Activated effector memory CD4-positive, alpha-beta T cell treated with Interleukin-2 at 50 U/mL for 16 hours (primary cell): ENCODE measurements around the gene STXBP1.

Experiments
- DNase-seq: peaks from one replicate; pipeline ENCODE4 v3.0.0-alpha.2; 2020

STXBP1 gene

GRCh38 chr9:127626752-127627493, 14.8 kb downstream of the STXBP1 start:
- DNase-seq, result no peak

GRCh38 chr9:127627494-127627855, 15.4 kb downstream of the STXBP1 start:
- DNase-seq, result no peak

DNA sequence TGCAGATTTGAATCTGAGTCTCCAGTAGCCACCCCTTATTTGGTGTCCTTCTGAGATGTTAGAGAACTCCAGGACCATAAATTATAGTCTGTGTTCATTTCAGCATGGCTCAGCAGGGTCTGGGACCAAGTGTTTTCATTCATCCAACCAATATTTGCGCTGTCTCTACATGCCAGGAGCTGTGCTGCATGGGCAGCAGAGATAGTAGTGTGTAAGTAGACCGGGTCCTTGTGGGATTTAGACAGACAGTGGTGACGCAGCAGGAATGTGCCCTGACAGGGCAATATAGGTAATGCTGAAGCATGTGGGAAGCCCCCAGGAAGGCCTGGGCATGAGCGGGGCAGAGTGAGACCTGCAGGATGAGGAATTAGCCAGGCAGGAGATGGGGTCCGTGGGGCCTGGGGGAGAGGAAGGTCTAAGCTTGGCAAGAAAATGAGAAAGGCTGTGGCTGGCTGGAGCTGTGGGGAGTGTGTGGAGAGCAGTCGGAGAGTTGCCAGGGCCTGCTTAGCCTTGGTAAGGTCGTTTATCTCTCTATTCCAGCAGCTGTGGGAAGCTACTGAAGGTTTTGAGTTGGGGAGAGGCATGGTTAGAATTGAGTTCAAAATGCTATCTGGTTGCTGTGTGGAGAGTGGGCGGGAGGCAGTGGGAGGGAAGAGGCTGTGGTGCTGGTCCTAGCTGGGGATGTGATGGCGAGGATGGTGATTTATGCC, 16.8 kb downstream of the STXBP1 start:
- no peak for DNase-seq

DNA sequence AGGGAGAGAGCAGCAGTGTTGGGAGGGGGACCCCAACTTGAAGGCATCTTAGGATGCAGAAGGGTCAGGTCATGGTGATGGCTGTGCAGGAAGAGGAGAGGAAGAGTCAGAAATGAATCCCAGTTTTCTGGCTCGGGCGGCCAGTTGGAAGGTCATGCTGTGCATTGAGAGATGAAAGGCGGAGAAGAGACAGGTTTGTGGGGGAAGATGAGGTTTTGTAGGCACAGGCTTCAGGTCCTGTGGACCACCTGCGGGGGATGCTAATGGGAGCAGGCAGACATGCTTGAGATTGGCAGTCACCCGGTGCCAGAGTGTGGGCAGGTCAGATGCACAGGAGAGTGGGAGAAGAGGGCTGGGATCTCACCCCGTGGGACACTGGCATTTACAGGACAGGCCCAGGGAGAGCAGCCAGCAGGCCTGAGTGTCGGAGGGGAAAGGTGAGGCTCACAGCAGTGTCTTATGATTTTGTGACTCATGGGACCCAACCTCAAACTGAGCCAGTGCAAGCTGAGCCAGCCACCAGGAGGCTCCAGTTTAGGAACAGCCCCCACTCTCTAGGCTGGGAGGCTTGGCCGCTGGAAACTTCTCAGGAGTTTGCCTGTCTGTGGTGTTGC, 17.5 kb downstream of the STXBP1 start:
- DNase-seq, result no peak

DNA sequence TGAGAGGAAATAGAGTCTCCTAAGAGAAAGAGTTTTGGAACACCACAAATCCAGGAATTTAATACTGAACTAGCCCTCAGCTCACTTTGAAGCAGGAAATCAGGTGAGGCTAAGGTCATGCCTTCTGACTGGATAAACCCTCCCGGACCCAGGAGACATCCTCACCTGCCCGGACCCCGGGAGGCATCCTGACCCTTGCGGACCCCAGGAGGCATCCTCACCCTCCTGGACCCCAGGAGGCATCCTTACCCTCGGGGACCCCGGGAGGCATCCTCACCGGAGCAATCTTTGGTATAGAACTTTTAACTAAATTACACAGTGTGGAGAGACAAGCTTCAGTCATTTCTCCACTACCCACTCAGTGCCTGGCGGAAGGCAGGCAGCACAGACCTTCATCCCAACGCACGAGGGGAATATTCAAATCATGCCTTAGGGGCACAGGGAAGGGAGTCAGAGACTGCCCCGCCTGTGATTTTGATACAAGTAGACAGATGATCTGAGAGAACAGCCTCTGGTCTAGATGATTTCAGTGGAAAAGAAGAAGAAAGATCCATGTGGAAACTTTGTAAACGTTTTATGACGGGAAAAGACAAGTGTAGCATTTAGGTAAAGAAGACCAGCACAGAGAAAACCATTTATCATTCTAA, 21.3 kb downstream of the STXBP1 start:
- DNase-seq, result no peak

DNA sequence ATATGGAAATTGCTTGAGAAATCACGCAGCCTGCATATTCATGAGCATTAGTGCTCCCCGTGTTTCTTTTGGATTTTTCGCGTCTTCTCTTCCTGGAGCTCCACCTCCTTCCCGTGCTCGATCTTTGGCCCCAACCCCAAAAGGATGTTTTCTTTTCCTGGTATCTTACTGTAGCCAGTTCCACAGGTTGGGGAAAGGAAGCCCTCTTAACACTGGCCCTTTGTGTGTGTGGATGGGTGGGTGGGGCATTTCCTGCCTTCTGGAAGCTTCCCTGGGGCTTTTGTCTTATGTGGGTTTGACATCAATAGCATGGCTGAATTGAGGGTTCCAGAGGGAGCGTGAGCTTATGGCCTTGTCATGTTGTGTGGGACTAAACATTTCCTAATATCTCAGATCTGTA, 21.9 kb downstream of the STXBP1 start:
- DNase-seq, result no peak

DNA sequence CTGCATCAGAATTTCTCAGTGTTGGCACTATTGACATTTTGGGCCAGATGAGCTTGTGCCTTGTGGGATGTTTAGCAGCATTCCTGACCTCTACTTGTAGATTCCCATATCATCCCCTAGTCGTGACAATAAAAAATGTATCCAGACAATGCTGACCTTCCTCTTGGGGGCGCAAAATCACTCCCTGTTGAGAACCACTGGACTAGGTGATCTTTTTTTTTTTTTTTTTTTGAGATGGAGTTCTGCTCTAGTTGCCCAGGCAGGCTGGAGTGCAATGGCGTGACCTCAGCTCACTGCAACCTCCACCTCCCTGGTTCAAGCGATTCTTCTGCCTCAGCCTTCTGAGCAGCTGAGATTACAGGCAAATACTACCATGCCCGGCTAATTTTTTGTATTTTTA, 22.6 kb downstream of the STXBP1 start:
- no peak for DNase-seq

DNA sequence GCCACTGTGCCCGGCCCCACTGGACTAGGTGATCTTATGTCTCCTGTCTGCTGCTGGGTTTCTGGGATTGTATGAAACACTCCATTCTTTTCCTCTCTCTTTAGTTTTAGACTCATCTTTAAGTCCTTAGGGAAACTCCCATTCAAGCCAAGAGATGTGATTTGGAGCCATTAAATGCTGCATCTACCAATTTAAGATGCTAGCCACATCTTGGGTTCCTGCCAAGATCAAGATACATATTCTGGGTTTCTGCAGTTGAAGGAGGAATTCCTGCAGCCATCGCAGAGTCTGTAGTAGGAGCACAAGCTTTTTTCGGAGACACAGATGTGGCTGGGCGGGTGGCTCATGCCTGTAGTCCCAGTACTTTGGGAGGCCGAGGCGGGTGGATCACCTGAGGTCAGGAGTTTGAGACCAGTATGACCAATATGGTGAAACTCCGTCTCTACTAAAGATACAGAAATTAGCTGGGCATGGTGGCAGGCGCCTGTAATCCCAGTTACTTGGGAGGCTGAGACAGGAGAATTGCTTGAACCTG, 23.2 kb downstream of the STXBP1 start:
- DNase-seq, result no peak

- DNase-seq, result no peak
Observed at GRCh38 chr9:127637322-127637847, 25.3 kb downstream of the STXBP1 start.

DNA sequence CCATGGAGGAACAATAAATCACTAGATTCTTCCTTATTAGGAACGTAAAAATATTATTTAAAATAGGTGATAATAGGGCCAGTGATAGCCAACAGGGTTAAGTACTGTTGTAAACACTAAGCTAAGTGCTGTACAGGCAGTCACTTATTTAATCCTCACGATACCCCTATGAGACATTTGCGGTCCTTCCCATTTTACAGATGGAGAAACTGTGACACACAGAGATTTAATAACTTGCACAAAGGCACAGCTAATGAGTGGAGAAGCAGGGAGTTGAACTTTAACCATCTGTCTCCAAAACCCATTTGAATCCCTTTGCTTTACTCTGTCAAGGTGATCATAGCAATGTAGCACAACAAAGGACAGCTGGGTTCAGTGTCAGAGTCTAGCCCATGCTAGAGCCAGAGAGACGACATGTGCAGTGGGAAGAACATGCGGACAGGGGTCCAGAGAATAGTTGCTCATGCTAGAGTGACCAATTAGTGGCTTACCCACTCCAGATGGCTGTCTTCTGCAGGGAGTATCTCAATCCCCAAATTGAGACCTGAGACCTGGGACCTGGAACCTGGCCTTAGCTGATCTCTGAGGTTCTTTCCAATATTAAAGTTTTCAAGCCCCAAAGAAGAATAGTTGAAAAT, 28.9 kb downstream of the STXBP1 start:
- no peak for DNase-seq

- no peak for DNase-seq
Observed at GRCh38 chr9:127642082-127642740, 30.1 kb downstream of the STXBP1 start.

DNA sequence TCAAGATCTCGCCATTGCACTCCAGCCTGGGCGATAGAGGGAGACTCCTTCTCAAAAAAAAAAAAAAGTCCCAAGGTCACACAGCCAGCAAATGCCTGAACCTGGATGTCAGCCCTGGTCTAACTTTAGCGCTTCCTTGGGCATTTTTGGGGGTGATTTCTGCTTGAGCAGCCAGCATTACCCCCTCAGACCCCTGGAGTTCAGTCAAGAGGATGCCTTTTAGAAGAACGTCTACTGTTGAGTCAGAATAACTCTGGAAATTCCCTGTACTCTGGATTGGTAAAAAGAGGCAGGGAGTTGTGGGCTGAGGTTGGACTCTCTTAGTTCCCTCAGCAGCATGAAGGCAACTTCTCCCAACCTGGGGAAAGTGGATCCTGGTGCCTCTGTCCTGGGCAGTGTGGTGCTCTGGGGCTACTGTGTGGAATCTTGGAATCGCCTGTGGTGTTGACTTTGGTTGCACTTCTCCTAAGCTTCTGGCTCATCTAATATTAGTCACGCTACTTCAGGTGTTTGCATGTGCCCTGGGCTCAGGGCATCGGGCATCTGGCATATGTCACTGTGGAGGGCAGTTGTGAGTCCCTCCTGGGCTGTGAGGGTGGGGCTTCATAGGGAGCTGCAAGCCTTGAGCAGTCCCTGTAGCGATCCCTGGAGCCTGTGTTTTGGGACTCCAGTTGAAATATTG, 32.2 kb downstream of the STXBP1 start:
- no peak for DNase-seq

- no peak for DNase-seq
Observed at GRCh38 chr9:127644943-127645342, 32.9 kb downstream of the STXBP1 start.

DNA sequence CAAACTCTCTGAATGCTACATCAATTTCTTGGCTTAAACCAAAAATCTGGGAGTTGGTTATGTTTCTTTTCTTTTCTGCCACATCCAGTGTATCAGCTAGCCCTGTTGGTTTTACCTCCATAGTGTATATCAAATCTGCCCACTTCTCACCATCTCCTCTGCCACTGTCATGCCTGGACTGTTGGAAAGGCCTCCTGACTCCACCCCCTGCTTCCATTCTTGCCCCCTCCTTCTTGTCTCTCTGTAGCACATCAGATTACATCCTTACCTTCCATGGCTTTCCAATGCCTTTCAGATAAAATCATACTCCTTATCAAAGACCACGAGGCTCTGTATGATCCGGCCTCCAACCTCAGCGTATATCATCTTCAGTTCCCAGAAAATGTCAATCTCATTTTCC, 35.4 kb downstream of the STXBP1 start:
- DNase-seq, result no peak

DNA sequence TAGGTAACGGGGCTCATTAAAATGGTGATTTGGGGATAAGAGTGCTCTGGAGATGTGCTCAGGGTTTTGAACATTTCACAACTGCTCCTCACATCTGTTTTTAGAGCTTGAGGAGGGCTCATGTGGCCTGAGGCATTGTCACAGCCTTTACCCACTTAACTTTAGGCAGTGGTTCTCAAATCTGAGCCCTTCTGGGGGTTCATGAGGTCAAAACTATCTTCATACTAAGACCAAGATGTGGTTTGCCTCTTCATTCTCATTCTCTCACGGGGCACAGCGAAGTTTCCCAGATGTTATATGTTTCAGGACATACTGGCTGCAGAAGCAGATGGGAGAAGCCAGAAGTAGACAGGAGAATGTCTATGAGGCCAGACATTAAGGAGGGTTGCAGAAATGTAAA, 38.4 kb downstream of the STXBP1 start:
- DNase-seq, result no peak

DNA sequence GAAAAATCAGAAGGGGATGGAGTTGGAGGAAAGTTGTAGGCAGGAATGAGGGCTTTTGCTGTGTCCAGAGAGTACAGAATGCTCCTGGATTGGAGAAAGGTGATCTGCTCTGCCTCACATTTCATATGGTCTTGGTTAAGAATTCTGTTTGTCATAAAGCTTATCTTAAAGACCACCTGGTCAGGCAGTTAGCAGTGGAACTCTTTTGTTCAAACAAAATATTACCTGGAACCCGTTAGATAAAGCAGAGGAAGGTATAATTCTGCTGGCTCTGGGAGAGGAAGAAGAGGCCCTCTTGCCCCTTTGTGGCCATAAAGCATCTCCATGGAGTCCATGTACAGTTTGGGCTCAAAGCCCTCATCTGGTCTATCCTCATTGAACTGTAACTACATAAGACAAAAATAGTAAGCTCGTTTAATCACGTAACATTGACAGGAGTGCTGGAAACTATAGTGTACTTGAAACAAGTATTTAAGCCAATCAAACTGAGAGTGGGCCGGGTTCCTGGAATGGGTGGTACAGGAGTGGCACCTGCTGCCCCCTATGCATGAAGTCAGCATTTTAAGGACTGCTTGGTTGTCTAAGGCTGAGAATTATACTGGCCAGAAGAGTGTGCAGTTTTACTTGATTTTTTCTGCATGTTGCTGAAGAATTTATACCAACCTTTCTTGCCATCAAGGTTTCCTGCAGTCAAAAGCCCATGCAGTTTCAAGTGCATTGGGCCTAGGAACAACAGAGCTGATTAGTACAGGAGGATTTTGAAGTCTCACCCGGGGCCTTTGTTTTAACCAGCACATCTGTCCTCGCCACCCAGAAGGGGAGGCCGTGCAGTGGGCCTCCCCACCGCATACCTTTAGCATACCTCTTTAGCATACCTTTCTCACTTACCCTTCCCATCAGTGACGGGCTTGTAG, 39.9 kb downstream of the STXBP1 start:
- no peak for DNase-seq

GRCh38 chr9:127652733-127653132, 40.7 kb downstream of the STXBP1 start:
- no peak for DNase-seq

- DNase-seq, result no peak
Observed at GRCh38 chr9:127654619-127655018, 42.5 kb downstream of the STXBP1 start.

DNA sequence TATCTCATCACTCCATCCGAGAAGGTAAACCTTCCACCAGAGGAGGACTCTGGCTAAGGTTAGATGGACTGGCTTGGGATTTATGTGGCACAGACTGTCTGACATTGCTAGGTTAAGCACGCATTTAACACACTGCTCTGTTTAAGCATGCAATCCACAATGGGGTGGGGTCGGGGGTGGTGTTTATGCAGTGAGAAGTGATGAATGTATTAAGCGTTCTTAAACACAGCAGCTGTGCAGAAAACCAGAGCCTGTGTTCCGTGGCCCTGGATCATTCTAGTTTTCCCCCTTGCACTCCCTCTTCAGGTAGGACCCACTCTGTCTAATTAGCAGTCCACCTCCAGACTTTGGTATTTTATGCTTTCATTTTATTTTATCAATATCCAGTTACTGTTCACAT, 46.4 kb downstream of the STXBP1 start:
- DNase-seq, result no peak
